Hepatic stellate cell (primary cell): ENCODE data around the gene PYGO2.
A peak's percentile ranks its signal among the peaks of the same experiment; 100 is the strongest.

Source experiments
- DNase-seq: peaks from one replicate; pipeline ENCODE4 v3.0.0; 2011; ENCODE audit warnings: low spot score

Gene PYGO2

DNA sequence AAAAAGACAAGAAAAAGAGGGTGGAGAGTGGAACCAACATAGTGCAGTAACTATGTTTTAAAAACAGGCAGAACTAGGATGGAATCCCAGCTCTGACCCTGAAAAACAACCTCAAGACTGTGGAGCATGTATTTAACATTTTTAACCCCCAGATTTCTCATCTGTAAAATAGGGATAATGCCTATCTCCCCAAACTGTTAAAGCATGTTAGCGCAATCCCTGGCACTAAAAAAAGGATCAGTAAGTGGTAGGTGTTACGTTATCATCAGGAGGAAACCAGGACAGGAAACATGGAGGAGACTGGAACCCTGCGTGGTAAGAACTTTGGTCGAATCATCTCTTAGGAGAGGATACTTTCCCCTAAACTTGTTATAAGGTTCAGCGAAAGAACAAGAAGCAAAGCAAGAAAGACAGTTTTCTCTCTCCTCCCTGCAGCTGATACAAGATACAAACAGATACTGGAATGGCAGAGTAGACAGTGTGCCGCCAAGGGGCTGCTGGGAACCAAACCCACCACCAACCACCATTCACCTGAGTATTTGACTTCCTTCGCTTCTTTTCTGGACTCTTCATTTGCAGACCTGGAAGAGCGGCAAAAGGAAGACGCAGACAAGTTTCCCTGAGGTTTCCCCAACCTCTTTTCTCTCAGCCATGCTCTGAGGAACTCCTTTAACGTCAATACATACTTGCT, 991 bp downstream of the PYGO2 start:
- no peak for DNase-seq

DNA sequence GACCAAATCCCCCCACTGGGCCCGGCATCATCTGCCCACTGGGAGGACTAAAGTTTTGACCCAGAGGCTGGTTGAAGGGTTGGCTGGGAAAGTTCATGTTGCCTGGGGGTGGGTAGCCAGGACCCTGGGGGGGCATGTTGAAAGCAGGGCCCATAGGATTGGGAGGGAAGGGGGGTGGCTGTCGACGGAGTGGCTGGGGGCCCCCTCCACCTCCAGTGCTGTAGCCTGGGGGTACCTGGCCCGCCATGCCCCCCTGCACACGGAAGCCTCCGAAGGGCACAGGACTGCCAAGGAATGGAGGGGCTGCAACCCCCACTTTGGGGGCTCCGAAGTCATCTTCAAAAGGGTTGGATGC, 2.2 kb downstream of the PYGO2 start:
- no peak for DNase-seq

DNA sequence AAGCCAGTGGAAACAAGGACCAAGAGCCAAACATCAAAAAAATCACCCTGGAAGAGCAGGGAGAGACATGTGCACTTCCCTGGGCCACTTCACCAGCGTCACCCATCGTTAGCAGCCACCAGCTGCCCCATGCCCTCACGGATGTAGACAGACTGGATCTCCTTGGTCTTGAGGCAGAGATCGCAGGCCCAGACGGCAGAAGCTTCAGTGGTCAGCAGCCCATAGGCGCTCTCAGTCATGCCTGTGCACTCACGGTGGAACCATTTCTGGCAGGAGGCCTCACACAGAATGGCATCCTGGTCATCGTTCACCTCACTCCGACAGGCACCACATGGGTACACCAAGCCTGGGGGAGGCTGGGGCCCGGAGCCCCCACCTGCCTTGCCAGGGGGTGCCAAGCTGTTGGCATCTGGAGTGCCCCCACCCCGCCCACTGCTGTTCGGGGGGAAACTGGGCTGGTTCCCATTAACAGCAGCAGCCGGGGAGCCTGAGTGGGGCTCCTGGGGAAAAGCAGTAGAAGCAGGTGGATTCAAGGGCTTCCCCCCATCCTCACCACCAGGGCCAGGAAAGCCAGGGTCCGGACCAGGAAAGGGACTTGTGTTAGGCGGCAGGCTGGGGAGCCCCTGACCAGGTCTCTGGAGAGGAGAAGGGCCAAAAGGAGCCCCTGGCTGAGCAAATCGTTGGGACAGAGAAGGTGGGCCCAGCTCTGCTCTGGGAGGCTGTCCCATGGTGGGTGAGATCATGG, 2.7 kb downstream of the PYGO2 start:
- DNase-seq: no peak

DNA sequence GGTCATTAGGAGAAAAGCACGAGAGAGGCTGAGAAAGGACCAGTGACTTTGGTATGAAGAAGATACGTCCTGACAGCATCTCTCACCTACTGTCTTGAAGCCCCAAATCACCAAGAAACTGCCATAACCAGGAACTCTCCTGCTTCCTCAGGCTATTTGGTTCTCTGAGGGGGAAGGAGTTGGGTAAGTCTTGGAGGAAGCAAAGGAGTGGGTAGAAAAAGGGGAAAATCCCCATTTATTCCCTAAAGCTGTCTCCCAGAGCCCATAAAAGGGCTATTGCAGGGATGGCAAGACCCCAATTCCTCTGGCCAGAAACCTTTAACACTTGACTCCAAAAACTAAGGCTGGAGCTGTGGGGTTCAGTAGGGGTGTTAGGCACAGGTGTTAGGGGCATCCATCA, 3.5 kb downstream of the PYGO2 start:
- no peak for DNase-seq

DNA sequence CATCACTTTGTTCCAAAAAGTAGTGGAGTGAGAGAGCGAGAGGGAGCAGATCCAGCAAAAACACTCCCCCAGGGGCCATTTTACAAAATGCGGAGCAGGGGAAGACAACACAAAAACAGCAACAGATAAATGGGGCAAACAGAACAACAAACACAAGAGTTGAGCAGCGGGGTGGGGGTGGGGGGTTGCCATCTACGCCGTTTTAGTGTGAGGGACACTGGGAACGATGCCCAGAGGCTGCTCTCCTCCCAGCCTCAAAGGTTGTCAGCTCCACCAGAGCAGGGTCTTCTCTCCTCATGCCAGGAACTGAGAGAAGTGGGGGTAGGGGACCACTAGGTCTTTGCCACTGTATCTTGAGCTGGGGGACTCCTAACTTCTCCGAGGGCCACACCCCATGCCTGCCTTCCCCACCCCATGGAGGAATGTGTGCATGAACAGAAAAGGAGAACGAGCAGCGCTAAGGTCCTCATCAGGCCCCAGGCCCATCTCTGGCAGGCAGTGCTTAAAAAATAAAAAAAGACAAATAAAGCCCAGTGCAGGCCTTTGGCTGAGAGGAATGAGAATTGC, 4.4 kb downstream of the PYGO2 start:
- no peak for DNase-seq

DNA sequence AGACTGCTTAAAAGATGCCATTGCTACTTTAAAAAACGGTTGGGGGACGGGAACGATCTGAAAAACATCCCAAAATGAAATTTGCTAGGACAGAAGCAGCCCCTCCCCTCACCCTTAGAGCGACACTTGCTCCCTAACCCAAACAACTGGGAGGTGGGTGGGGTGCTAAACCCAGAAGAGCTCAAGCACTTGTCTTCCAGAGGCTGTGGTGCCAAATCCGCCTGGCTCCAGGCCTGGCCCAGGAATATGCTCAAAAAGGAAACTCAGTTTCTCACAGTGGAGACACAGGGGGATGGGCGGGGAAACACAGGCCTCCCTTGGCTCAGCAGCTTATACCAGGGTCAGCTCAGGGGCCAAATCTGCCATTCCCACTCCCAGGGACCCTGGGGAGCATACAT, 5.0 kb downstream of the PYGO2 start:
- no peak for DNase-seq

DNA sequence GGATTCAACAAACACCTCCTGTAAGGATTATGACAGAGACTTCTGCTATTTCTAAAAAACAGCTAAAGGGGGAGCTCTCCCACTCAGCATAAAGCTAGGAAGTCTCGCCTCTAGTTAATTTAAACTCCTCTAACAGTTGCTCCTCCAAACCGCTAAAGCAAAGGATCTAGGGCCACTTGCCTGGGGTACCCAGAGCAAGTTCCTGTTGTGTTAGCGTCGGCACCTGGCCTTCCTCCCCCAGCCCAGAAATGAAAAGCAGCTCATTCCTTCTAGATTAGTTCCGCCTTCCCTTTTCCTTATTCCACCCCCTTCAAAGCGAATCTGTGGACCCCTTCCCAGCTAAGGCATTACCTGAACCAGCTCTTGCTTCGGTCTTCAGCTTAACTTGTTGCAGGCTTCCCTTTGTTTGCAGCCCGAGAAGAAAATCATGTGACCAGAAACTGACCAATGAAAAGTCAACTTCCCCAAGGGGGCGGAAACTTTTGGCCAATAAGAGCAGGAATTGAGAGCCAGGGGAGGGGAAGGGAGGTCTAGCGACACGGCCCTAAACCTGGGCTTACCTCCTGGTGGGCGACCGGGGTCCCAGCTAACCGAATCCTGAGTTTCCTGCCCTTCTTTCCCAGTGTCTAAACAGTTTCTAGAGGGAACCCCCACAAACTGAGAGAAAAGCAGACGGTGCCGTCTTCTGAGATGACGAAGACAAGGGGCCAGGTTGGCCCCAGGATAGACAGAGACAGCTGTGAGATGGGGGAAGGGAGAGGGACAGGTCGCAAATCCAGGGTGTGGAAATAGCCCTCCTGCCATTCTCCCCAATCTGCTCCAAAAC, 5.7 kb downstream of the PYGO2 start, which contains the start of gene PBXIP1:
Gene PBXIP1 (minus strand): TSS at position 382 of the 826 bp plus-strand sequence. CDS start 2,378 bp downstream, outside the sequence.
- DNase-seq: peak; percentile 99

DNA sequence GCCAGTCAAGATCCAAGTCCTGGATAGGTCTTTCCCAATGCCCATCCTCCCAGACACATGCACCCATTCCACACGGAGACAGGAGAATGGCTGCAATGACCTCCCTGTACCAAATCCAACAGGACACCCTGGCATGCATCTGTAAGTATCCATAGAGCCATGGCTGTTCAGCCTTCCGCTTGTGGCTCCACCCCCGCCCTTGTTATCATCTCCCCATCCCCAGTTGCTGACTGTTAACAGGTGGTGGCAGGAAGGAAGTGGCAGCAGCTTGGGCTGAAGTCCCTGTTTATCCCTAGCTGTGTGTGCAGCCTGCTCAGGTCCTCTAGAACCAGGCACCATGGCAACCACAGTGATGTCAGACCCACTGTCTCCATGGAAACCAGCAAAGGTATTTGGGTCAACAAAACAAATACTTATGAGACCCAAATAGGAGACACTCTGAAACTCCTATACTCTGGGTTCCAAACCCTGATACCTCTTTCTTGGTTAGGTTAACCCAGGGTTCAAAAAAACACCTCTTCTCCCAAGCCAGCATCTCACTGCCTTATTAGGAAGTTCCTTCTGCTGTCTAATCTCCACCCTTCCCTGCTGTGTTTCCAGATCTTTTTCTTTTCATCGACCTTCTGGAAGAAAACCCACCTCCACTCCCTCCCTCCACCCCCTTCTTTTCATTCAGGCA, 6.4 kb downstream of the PYGO2 start:
- DNase-seq: peak; percentile 80

DNA sequence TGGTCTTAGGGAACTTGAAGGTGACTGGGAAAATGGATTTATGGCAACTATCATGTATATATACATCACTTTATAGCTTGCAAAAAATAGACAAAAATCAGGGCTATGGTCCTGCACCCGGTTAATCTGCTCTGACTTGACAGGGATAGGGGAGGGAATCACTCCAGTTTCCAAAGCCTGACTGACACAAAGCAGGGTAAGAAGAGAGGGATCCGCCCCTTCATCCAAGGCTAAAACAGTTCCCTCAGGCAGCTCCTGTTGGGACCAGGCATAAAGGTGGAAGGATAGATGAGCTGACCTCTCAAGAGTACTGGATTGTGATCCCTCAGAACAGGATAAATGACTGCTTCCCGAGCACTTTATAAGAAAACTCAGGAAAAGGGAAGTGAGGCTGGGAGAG, 7.0 kb downstream of the PYGO2 start:
- DNase-seq: no peak

DNA sequence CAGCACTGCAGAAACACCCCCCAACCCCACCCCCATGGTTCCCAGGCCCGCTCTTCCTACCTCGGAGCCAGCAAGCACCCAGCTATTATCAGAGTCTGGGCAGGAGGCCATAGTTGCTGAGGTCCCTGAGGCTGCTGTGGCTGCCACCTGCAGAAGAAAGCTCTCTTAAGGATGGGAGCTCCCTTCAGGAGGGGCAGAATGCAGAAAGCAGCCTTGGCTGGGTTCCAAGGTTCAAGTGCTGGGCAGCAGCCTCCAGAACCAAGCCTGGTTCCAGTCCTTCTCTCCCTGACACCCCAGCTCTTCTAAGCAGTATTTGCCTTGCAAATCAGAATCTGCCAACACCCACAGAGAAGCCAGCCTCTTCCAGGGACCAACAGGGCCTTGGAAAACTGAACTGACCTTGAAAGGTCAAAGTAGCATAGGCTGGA, 8.0 kb downstream of the PYGO2 start:
- no peak for DNase-seq

DNA sequence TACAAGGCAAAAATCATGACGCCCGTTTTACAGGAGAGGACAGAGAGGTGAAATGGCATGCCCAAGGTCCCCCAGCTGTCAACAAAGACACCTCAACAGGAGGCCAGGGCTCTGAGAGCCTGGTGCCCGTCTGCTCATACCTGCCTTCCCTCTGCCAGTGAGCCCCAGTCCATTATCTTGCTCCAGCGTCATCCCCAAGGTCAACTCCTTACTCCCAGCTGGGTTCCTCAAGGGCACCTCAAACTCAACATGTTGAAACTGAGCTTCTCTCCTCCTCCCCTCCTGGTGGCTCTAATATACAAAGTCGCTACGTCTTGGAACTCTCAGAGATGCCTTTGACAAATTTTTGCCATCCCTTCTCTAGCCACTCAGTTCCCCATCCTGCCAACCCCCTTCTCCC, 8.9 kb downstream of the PYGO2 start:
- no peak for DNase-seq

DNA sequence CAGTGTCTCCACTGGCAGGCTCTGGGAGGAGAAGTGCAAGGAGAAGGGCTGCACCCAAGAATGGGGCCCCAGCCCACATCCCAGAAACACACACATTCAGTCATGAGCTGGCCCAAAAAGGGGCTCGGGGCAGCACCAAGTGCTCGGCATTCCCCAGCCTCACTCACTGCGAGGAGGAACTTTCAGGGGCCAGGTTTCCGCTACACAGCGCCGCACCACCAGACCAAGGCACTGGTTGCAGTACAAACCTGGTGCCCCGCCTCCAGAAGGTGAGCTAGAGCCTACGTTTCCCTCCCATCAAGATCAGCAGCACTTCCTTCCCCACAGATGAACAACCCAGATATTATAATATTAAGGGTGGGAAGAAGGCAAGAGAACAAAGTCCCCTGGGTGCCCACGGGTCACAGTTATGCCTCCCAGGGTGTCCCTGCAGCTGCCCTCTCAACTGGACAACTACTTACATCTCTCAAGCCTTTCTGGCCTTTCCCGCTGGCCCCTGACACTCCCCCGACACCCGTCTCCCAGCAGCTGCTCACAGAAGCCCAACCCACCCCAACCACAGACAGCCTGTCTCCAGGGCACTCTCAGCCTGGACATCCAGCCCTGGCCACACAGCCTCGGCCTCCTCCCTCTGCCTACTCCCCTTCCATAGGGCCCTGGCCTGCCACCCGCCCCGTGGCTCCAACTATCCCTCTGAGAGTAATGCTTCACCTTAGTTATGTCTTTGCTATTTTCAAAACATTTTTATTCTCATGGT, 9.5 kb downstream of the PYGO2 start:
- no peak for DNase-seq

DNA sequence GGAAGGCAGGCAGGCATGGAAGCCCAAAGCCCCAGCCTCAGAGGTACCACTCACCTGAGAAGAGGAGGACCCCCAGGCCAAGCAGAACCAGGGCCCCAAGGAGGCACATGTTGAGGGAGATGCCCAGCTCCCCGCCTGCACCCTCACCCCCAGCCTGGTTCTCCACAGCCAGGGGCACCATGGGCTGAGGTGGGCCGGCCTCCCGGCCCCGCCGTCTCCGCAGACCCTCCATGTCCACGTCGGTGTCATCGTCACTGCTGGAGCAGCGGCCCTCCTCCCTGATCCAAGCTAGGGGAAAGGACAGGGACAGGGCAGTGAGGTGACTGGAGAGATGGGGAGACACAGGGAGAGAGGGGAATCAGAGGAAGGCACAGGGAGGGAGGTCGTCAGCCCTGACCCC, 13.5 kb downstream of the PYGO2 start:
- no peak for DNase-seq

DNA sequence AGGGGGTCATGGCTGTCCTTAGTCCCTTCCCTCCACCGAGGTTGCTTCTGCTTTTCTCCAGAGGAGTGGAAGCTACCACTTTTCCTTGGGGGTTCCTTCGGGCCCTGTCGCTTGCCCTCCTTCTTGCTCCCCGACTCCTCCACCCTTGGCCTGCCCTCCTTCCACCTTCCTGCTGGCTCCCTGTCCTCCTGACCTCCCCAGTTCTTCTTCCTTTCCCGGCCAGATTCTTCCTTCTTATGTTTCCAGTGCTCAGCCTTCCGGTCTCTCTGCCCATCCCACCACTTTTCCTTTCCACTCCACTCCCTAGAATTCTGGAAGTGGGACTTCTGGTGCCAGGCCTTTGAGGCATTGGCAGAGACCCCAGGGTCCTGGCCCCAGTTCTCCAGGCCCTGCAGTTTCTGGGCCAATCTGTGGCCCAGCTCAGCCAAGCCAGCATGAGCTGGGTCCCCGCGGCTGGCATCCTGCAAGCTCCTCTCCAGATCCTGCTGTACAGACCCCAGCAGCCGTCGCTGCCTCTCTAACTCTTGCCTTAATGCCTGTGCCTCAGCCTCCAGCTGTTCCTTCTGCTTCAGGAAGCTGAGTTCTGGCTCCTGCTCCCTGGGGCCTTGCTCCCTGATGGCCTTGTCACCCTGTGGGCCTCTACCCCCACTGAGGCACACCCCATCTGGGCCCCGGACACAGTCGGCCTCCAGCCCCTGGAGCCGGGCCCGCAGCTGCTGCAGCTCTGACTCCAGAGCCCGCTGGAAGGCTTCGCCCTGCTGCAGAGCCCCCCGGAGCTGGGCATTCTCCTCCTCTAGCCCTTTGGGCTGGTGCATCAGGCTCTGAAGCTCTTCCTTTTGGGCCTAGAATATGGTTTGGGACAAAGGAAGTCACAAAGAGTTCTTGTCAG, 15.4 kb downstream of the PYGO2 start:
- no peak for DNase-seq

DNA sequence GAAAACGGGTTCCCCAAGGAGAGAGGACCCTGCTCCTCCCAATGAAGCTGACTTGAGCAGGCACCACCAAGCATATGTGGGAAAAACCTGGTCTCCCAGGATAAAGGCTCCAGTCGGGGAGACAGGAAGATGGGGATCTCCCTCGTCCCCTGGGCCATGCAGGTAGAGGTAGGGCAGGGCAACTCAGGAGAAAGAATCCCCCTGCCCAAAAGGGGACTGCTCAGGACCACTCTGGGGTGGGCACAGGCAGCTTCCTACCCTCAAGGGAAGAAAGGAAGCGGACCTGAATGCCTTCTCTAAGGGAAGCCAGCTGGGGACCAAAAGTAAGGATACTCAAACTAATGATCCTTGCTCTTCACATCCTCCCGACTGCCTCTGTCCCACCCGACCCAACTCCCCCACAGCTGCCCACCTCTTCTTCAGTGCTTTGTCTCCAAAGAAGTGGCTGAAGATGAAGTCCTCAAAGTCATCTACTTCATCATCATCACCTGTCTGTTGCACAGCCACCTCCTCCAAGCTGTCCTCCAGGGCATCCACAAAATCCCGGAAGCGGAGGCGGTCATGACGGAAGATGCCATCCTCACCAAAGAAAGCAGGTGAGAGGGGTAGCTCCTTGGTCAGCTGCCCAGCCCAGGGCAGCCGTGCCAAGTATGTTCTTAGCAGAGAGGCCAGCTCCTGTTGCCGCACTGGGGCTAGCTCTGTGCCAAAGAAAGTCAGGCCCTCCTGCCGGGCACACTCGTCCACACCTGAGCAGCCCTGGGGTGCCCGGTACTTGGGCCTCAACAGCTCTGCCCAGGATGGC, 16.2 kb downstream of the PYGO2 start:
- no peak for DNase-seq

DNA sequence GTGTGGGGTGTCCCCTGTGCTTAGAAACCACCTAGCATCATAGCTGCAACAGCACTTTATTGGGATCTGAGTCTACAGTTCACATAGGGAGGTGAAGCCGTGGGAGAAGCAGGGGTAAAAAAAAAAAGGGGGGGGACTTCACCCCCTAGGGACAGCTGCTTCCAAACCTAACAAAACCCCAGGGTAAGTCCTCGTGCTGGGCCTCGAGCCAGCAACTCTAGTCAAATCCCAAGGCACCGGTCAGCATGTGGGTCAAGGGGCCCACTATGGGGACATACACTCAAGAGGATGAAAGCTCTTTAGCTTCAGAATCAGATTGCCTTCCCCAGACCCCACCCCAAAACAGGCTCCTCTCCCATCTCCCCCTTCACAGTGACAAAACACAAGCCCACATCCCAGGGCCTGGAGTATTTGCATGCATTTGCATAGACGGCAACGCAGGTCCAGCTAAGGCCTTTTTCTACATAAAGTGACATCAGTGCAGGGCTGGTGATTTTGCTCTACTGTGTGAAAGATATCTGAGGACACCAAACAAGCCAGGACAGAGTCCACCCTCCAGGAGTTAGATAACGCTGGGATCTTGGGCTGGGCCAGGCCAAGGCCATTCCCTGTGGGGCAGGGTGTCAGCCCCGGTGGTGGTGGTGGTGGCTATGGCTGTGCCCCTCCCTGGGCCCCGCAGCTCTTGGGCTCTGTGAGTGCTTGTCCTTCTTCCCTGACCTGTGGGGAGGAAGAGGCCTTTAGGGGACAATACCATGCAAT, 17.0 kb downstream of the PYGO2 start:
- DNase-seq: no peak

DNA sequence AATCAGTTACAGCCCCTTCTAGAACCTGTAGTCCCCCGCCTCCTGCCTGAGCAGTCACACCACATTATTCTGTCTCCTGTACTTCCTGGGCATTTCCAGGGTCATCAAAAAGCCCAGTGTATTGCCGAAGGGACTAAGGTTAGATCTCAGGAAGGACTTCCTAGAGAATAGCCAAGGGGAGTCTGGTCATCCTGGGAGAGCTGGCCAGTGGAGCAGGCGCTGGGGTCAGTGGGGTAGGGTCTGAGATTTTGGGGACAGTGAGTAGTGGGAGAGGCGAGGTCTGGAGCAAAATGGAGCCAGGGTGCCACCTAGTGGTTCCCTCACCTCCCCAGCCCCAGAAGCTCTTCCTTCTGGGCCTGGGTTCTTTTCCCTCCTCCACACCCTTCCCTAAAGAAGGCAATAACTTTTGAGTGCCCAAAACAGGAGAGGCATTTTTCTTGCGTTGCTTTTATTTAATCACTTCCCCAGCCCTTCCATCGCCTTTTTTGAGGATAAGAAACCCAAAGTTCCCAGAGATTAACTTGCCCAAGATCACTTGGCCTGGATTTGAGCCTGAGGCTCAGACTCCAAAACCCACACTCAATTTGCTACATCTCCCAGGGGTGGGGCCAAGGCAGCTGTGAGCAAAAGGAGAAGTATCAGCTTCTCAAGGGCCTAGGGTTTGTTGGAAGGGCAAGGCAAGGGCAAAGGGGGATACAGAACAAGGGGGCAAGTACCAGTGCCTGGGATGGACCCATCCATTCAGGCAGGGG, 17.8 kb downstream of the PYGO2 start:
- DNase-seq: peak; percentile 64
